Activated naive CD8-positive, alpha-beta T cell (primary cell): ENCODE measurements around the gene RASA3.

Experiments
- H3K27ac Mint-ChIP-seq: one replicate; pipeline ENCODE4 v1.8.0; 2021; ENCODE audit warnings: mixed read lengths
- H3K27me3 Mint-ChIP-seq: one replicate; pipeline ENCODE4 v1.8.0; 2021; ENCODE audit warnings: mixed read lengths
- H3K36me3 Mint-ChIP-seq: one replicate; pipeline ENCODE4 v1.8.0; 2021; ENCODE audit warnings: mixed read lengths
- H3K4me1 Mint-ChIP-seq: one replicate; pipeline ENCODE4 v1.8.0; 2021; ENCODE audit warnings: low read depth, mixed read lengths
- H3K4me3 Mint-ChIP-seq: one replicate; pipeline ENCODE4 v1.8.0; 2021; ENCODE audit warnings: mild to moderate bottlenecking, mixed read lengths
- H3K9me3 Mint-ChIP-seq: one replicate; pipeline ENCODE4 v1.8.0; 2021; ENCODE audit warnings: low read depth, mixed read lengths

The RASA3 gene

DNA sequence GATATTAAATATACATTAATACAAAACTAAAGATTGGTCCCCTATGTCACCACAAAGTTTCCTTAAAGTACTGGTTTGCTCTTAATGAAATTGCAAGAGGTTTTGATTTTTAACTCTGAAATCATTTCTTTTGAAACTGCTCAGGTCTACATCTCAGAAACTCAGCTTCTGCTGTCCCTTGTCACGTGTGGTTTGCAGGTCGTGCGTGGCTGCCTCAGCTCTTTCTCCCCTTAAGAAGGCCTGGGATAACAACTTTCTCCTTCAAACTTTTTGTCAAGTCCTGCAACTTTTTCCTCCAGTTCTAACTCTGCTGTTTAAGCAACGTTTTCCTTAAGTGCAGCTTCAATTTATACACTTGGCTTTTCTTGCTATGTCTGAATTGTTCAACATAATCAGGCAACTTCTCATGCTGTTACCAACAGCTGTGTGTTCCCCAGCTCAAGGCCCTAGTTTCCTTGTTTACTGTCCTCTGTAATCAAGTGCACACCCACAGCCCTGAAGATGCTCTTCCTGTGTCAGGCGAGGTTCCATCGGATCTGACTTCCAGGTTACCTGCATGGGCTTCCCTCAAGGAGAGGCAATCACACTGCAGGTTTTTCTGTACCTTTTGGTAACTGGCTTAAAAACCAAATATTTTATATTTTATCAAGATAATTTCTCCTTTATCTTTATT is 172.0 kb downstream of the RASA3 start:
- no peaks in the 10 kb centered on the region for H3K9me3 Mint-ChIP-seq
- H3K27ac Mint-ChIP-seq = no peak overlapping the region
- peaks cover 1% of the 10 kb centered on the region for H3K4me1 Mint-ChIP-seq
- H3K4me3 Mint-ChIP-seq = no peak overlapping the region
- peaks cover 6% of the 10 kb centered on the region for H3K36me3 Mint-ChIP-seq
- no peaks in the 10 kb centered on the region for H3K27me3 Mint-ChIP-seq

DNA sequence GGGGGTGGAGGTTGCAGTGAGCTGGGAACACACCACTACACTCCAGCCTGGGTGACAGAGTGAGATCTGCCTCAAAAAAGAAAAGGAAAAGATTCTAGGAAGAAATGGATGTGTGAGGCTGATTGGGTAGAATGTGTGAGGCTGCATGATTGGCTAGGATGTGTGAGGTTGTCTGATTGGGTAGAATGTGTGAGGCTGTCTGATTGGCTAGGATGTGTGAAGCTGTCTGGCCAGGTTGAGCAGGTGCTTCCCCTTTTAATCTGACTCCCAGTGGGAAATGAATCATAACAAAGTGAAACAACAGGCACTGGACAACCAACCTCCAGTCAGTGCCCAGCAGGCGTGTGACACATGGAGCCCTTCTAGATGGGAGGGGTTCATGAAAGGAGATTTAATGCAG is 173.2 kb downstream of the RASA3 start:
- peak overlapping the region; percentile 10 for H3K27ac Mint-ChIP-seq
- H3K9me3 Mint-ChIP-seq = no peaks in the 10 kb centered on the region
- H3K36me3 Mint-ChIP-seq = peaks cover 6% of the 10 kb centered on the region
- H3K4me3 Mint-ChIP-seq = no peak overlapping the region
- H3K4me1 Mint-ChIP-seq = peaks cover 1% of the 10 kb centered on the region
- no peaks in the 10 kb centered on the region for H3K27me3 Mint-ChIP-seq

DNA sequence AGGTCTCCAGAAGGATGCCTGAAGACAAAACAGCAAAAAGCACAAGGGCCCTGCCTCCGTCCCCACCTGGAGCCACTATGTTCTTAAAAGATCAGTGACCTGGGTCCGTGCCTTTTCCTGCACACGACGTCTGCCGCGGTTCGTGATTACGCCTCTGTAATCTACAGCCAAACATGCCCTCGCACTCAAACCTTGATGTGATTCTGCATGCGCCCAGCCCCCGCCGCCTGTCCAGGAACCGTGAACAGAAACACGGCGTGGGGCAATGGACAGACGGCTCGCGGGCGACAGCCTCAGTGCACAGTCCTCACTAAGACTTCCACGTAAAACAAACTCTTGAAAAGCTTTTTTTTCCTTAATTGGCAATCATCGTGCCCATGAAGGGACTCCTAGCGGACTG is 174.1 kb downstream of the RASA3 start:
- H3K27ac Mint-ChIP-seq = no peak overlapping the region
- peaks cover 1% of the 10 kb centered on the region for H3K4me1 Mint-ChIP-seq
- no peak overlapping the region for H3K4me3 Mint-ChIP-seq
- no peaks in the 10 kb centered on the region for H3K27me3 Mint-ChIP-seq
- H3K36me3 Mint-ChIP-seq = peaks cover 6% of the 10 kb centered on the region
- H3K9me3 Mint-ChIP-seq = no peaks in the 10 kb centered on the region

DNA sequence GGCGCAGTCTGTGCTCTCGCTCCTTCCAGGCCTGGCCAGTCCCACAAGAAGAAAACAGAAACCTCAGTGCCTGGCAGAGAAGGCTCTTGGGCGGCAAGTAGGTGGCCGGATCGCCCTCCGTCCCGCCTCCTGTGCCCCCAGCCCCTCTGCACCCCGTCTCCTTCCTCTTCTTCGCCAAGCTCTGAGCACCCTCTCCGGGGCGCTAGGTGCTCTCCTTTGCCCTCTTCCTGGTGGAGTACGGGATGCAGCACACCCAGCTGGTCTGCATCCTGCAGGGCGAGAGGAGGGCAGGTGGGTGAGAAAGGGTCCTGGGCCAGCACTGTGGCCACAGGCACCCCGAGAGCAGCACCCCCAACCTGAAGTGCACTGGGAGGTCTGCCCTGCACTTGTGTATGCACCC is 175.9 kb downstream of the RASA3 start:
- no peak overlapping the region for H3K27ac Mint-ChIP-seq
- H3K27me3 Mint-ChIP-seq = no peaks in the 10 kb centered on the region
- no peak overlapping the region for H3K4me3 Mint-ChIP-seq
- peaks cover 6% of the 10 kb centered on the region for H3K36me3 Mint-ChIP-seq
- no peaks in the 10 kb centered on the region for H3K9me3 Mint-ChIP-seq
- peaks cover 3% of the 10 kb centered on the region for H3K4me1 Mint-ChIP-seq

DNA sequence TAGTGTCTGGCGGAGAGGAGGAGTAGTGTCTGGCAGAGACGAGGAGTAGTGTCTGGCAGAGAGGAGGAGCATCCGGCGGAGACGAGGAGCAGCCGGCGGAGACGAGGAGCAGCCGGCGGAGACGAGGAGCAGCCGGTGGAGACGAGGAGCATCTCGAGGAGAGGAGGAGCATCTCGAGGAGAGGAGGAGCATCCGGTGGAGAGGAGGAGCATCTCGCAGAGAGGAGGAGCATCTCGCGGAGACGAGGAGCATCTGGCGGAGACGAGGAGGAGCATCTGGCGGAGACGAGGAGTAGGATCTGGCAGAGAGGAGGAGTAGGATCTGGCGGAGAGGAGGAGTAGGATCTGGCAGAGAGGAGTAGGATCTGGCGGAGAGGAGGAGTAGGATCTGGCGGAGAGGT is 176.7 kb downstream of the RASA3 start:
- Mint-ChIP-seq H3K9me3 (no peaks in the 10 kb centered on the region), H3K27ac (no peak overlapping the region), H3K27me3 (no peaks in the 10 kb centered on the region), H3K4me3 (no peak overlapping the region), H3K36me3 (peaks cover 6% of the 10 kb centered on the region), H3K4me1 (peaks cover 3% of the 10 kb centered on the region)

DNA sequence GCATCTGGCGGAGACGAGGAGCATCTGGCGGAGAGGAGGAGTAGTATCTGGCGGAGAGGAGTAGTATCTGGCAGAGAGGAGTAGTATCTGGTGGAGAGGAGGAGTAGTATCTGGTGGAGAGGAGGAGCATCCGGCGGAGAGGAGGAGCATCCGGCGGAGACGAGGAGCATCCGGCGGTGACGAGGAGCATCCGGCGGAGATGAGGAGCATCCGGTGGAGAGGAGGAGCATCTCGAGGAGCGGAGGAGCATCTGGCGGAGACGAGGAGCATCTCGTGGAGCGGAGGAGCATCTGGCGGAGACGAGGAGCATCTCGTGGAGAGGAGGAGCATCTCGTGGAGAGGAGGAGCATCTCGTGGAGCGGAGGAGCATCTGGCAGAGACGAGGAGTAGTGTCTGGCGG is 177.2 kb downstream of the RASA3 start:
- Mint-ChIP-seq H3K4me3 (no peak overlapping the region), H3K36me3 (peaks cover 3% of the 10 kb centered on the region), H3K9me3 (no peaks in the 10 kb centered on the region), H3K4me1 (peaks cover 2% of the 10 kb centered on the region), H3K27me3 (no peaks in the 10 kb centered on the region), H3K27ac (no peak overlapping the region)

DNA sequence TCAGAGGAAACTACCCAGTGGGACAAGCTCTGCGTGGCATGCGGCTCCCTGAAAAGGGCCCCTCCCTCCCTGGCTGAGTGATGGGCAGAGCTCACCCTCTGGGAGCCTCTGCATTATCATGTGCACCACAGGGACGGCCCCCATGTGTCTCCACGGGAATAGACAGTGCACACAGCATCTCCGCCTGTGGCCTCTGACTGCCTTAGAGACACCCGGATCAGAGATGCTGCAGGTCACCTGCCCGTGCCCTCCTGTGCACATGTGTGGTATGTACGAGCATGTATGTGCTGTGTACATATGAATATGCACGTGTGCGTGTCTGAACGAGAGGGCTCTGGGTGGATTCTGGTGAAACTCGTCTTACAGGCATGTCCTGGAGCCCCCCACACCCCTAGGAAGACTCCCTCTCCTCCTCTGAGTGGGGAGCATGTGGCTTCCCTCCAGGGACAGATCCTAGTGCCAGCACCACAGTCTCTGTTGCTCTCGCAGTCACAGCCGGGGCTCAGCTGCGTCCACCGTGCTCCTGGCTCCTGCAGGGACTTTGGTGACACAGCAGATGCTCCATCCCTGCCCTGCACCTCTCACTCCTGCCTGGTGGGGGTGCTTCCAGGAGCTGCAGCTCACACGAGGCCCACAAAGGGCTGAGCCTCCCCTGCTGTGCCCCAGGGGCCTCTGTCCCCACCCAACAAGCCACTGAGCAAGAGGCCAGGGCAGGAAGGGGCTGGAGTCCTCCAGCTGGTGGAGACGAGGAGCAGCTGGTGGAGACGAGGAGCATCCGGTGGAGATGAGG is 178.2 kb downstream of the RASA3 start:
- peaks cover 3% of the 10 kb centered on the region for H3K36me3 Mint-ChIP-seq
- no peaks in the 10 kb centered on the region for H3K9me3 Mint-ChIP-seq
- H3K27me3 Mint-ChIP-seq = no peaks in the 10 kb centered on the region
- no peak overlapping the region for H3K4me3 Mint-ChIP-seq
- H3K4me1 Mint-ChIP-seq = peaks cover 2% of the 10 kb centered on the region
- no peak overlapping the region for H3K27ac Mint-ChIP-seq

DNA sequence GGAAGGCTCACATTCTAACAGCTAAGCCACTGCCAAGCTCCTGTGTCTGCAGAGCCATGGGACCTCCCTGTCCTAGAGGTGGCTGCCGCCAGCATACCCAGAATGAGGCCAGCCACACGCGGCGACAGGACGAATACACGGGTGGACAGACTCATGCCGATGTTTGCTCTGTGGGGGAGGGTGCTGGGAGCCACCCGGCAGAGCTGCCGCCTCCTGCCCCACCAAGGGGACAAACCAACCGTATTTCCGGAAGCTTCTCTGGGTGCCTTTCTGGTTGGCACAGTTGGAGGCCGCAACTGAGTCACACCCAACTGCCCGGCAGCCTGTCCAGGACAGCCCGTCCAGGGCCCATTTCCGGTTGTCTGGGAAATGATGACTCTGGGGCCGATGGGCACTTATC is 178.9 kb downstream of the RASA3 start:
- H3K27me3 Mint-ChIP-seq = no peaks in the 10 kb centered on the region
- H3K4me3 Mint-ChIP-seq = no peak overlapping the region
- no peaks in the 10 kb centered on the region for H3K9me3 Mint-ChIP-seq
- peaks cover 3% of the 10 kb centered on the region for H3K36me3 Mint-ChIP-seq
- no peak overlapping the region for H3K27ac Mint-ChIP-seq
- H3K4me1 Mint-ChIP-seq = peaks cover 4% of the 10 kb centered on the region

DNA sequence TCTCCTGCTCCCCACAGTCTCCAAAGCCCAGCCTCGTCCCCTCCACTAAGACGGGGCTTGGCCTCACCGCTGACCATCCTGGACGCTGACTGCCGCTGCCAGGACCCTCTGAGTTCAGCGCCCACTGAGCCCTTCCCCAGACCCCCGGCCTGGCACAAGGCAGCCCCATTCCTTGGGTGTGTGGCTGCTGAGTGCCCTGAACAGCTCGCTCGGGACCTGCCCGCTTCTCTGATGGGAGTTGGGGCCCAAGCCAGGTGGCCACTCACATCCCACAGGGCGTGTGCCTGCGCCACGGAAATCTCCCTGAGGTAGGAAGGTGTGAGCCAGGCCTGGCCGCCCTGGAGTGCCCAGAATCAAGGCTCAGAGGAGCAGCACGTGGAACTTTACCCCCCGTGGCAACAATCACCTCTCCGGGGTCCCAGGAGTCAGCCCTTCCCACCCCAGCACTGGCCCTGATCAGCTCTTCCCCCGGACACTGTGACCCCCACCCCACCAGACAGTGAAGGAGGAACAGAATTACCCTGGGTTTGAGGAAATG is 179.4 kb downstream of the RASA3 start:
- H3K9me3 Mint-ChIP-seq = no peaks in the 10 kb centered on the region
- H3K4me1 Mint-ChIP-seq = peaks cover 4% of the 10 kb centered on the region
- no peak overlapping the region for H3K27ac Mint-ChIP-seq
- H3K27me3 Mint-ChIP-seq = no peaks in the 10 kb centered on the region
- H3K4me3 Mint-ChIP-seq = no peak overlapping the region
- peaks cover 3% of the 10 kb centered on the region for H3K36me3 Mint-ChIP-seq

DNA sequence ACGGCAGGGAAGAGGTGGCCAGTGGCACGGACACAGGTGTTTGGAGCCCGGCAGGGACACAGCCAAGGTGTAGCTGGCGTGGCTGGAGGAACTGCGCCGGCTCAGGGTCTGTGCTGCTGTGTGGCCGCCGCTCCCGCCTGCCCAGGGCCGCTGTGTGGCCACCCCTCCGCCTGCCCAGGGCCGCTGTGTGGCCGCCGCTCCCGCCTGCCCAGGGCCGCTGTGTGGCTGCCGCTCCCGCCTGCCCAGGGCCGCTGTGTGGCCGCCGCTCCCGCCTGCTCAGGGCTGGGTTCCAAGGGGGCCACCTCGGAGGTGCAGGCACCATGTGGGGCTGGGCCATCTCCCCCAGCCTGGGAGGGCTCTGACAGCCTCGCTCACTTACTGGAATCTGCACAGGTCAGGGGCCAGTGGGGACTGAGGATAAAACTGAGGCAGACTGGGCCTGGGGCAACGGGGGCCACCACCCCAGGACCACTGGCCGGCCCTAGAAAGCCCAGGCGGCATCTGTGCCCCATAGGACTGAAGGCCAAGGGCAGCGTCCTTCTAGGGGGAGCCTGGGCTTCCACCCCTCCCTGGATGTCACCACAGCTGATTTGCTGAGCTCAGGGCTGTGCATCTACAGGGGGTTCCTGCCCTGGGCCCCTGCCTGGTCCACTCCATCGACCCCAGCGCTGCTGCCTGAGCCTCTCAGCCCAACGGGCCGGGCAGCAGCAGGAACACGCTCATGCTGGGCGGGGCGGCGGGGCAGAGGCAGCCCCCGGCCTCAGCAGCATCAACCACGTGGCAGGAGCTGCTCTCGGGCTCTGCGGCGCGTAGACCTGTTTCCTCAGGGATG is 180.1 kb downstream of the RASA3 start:
- Mint-ChIP-seq H3K4me3 (no peak overlapping the region), H3K36me3 (peaks cover 3% of the 10 kb centered on the region), H3K27ac (no peak overlapping the region), H3K9me3 (no peaks in the 10 kb centered on the region), H3K27me3 (no peaks in the 10 kb centered on the region), H3K4me1 (peaks cover 4% of the 10 kb centered on the region)

DNA sequence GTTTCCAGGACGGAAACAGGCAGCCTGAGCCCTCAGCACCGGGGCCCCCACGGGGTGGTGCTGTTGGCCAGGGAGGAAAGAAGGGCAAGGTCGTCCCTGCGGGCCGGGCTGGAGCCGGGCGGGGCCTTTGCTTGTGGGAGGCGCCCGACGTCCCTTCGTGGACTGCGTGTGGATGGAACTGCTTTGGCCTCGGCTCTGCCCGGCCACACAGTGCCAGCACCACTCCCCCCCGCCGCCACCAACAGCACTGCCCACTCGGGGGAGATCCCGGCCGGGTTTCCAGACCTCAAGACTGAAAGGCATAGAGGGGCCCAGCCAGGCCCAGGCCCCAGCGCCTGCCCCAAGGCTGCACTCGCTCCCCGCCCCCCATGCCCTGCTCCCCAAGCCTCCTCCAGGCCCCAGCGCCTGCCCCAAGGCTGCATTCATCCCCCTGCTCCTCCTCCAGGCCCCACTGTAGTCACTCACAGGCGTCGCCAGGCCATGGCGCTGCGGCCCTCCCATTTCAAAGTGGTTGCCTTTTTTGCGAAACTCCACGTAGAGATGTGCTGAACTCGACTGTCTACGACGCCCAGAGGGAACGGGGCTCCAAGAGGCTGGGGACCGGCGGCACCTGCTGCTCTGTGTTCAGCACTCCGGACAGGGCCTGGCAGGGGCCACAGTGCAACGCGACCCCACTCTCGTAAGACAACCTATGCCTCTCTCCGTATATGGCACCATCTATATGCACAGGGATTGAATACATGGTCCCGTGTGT is 181.0 kb downstream of the RASA3 start:
- H3K4me1 Mint-ChIP-seq = peaks cover 4% of the 10 kb centered on the region
- H3K36me3 Mint-ChIP-seq = peaks cover 3% of the 10 kb centered on the region
- no peak overlapping the region for H3K27ac Mint-ChIP-seq
- no peaks in the 10 kb centered on the region for H3K9me3 Mint-ChIP-seq
- H3K27me3 Mint-ChIP-seq = no peaks in the 10 kb centered on the region
- no peak overlapping the region for H3K4me3 Mint-ChIP-seq

DNA sequence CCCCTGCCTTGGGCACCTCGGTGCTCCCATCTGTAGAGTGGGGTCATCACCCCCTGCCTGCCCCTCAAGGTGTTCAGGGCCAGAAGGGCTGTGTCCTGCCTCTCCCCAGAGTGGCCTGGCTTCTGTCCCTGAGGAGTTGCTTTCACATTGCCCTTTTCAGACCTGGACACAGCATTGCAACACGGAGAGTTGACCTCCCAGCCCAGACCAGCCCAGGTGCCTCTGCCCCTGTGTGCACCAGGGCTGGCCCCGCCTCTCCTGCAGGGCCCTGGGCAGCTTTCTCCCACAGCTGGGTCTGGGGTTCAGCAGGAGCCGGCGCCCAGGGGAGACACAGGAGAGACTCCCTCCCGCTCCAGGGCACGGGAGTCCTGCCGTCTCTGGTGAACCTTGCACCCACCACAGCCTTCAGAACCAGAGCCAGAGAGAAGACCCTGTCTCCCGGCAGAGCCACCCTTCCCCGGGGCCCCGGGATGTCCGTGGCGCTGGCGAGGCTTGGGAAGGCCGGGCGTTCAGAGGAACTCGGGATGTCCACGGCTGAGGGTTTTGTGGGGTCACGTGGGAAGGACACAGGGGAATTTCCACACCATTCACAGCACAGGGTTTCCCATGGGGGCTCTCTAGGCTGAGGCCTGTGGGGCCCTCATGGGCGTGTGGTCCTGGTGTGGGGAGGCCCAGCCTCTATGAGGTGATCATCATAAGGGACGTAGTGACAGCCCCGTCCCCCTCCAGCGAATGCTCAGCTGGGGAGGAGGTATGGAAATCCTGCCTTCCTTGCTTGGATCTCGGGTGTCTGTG is 181.8 kb downstream of the RASA3 start:
- Mint-ChIP-seq H3K4me1 (peaks cover 4% of the 10 kb centered on the region), H3K27me3 (no peaks in the 10 kb centered on the region), H3K9me3 (no peaks in the 10 kb centered on the region), H3K36me3 (no peaks in the 10 kb centered on the region), H3K4me3 (no peak overlapping the region), H3K27ac (no peak overlapping the region)

DNA sequence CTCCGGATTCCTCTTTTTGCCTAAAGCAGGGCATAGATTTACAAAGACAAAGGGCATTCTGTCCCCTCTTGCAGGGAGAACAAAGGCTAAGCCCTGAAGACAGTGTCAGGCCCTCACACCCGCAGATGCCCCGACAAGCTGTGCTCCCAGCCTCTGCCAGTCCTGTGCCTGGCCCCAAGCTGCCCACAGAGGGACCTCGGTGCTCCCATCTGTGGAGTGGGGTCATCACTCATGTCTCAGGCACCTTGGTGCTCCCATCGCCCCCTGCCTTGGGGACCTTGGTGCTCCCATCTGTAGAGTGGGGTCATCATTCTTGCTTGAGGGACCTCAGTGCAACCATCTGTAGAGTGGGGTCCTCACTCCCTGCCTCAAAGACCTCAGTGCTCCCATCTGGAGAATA is 182.9 kb downstream of the RASA3 start:
- no peaks in the 10 kb centered on the region for H3K27me3 Mint-ChIP-seq
- H3K9me3 Mint-ChIP-seq = no peaks in the 10 kb centered on the region
- H3K36me3 Mint-ChIP-seq = no peaks in the 10 kb centered on the region
- H3K4me3 Mint-ChIP-seq = no peak overlapping the region
- peaks cover 4% of the 10 kb centered on the region for H3K4me1 Mint-ChIP-seq
- no peak overlapping the region for H3K27ac Mint-ChIP-seq
